OCI-LY7 (cell line): ENCODE measurements around the gene SEC31B. TPM values are rescaled to one million over a fixed set of nuclear protein-coding genes. Genes with fewer than 3 reads are reported as not detected.

ENCODE experiments used
- BruUV-seq: library from RNA; stranded (reverse); fragments of 400-500 nt; replicated peaks from 2 replicates; lab custom pipeline; 2021; lab: Mats Ljungman, UMichigan
- CTCF ChIA-PET: fragments of 300-600 bp; sonication (Branson Sonifier 250); formaldehyde crosslinking; loops from one replicate; lab custom pipeline; 2022; ENCODE audit warnings: antibody characterized with exemption; ENCODE audit not compliant: unreplicated experiment; lab: Charles Lee
- POLR2A ChIA-PET: fragments of 300-600 bp; sonication (Branson Sonifier 250); formaldehyde crosslinking; loops from one replicate; lab custom pipeline; 2022; ENCODE audit warnings: antibody characterized with exemption; lab: Charles Lee
- DNase-seq: peaks from one replicate; pipeline ENCODE4 v3.0.0-alpha.2; 2015; ENCODE audit warnings: low spot score
- H2AFZ ChIP-seq: fragments of 200-600 bp; sonication (generic), shearing (Covaris generic); 2 replicates; pipeline ENCODE4 v1.6.1; 2014; ENCODE audit warnings: mild to moderate bottlenecking, antibody characterized with exemption, low read length, moderate library complexity
- H3K27ac ChIP-seq: fragments of 200-600 bp; sonication (generic); 2 replicates; pipeline ENCODE4 v1.5.1; 2014; ENCODE audit warnings: mixed run types, low read depth, mild to moderate bottlenecking, moderate library complexity, low read length, inconsistent platforms; ENCODE audit not compliant: poor library complexity, severe bottlenecking
- H3K36me3 ChIP-seq: fragments of 200-600 bp; sonication (generic); 2 replicates; pipeline ENCODE4 v1.6.1; 2014; ENCODE audit warnings: mild to moderate bottlenecking, antibody characterized with exemption, low read length, moderate library complexity, mixed read lengths; ENCODE audit not compliant: insufficient read depth
- H3K4me1 ChIP-seq: fragments of 200-600 bp; sonication (generic); 2 replicates; pipeline ENCODE4 v1.5.1; 2014; ENCODE audit warnings: mild to moderate bottlenecking, low read length; ENCODE audit not compliant: insufficient read depth, poor library complexity, severe bottlenecking
- H3K4me2 ChIP-seq: fragments of 200-600 bp; sonication (generic); 2 replicates; pipeline ENCODE4 v1.6.1; 2014; ENCODE audit warnings: mild to moderate bottlenecking, low read length
- H3K4me3 ChIP-seq: fragments of 200-600 bp; sonication (generic); 2 replicates; pipeline ENCODE4 v1.5.1; 2014; ENCODE audit warnings: mild to moderate bottlenecking, low read depth, low read length; ENCODE audit not compliant: poor library complexity, severe bottlenecking
- H3K79me2 ChIP-seq: fragments of 200-600 bp; sonication (generic); 2 replicates; pipeline ENCODE4 v1.6.1; 2016; ENCODE audit warnings: low read depth, mild to moderate bottlenecking, low read length, moderate library complexity, mixed read lengths; ENCODE audit not compliant: insufficient read depth
- H3K9me2 ChIP-seq: fragments of 200-600 bp; sonication (generic); 2 replicates; pipeline ENCODE4 v1.6.1; 2016; ENCODE audit warnings: mild to moderate bottlenecking, low read length, mixed read lengths; ENCODE audit not compliant: insufficient read depth
- H3K9me3 ChIP-seq: fragments of 200-600 bp; sonication (generic); 2 replicates; pipeline ENCODE4 v1.6.1; 2014; ENCODE audit warnings: mild to moderate bottlenecking, mixed run types, low read length, mixed read lengths
- H4K20me1 ChIP-seq: fragments of 200-600 bp; sonication (generic); 2 replicates; pipeline ENCODE4 v1.6.1; 2014; ENCODE audit warnings: mild to moderate bottlenecking, antibody characterized with exemption, low read length, moderate library complexity, mixed read lengths; ENCODE audit not compliant: insufficient read depth
- EZH2phosphoT487 ChIP-seq: fragments of 200-600 bp; sonication (generic); IDR thresholded peaks from 2 replicates; pipeline ENCODE4 v1.6.1; 2018; ENCODE audit warnings: low read depth, borderline replicate concordance, mild to moderate bottlenecking, mixed run types, antibody characterized with exemption, low read length, moderate library complexity, mixed read lengths
- intact Hi-C: fragments of 100-400 bp; cut with micrococcal nuclease; formaldehyde crosslinking; loops from one replicate; pipeline ENCODE4 v1.10.0; 2022; ENCODE audit not compliant: unreplicated experiment
- total RNA-seq, 2 experiments: library from RNA; depleted of rRNA in 1 of 2; stranded (reverse); fragments of >200 nt in 1 of 2; shearing (Covaris generic) in 1 of 2; gene quantifications; 2 replicates each; pipeline ENCODE4 v1.2.3, GENCODE V29; 2014 to 2022
- TF ChIP-seq, protein P1 (sequence below): fragments of 200-600 bp; sonication (generic); conservative IDR thresholded peaks from 2 replicates; pipeline ENCODE4 v1.5.1; 2014; ENCODE audit warnings: mild to moderate bottlenecking, antibody characterized with exemption, low read length, moderate library complexity, mixed read lengths

Gene SEC31B
- total RNA-seq, 2 experiments from 2014 or later, result 12.5 to 26.0 TPM

DNA sequence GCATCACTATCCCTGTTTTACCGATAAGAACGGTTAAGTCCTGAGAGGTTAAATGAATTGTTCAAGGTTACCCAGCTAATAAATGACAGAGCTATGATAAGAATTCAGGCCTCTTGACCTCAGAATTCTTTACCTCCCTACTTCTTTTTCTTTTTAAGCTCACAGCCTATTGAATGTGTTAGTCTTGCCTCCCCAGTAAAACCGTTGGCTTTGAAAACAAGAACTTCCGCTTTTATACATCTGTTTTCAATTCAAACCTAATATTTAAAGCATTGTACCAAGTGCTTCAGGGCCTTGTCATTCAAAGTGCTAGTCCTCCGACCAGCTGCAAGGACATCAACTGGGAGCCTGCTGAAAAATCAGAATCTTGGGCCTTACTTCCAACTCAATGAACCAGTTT, 15.6 kb downstream of the SEC31B start:
- H3K9me2 ChIP-seq, result no peaks in the 10 kb centered on the region
- BruUV-seq, result no TSS peak

DNA sequence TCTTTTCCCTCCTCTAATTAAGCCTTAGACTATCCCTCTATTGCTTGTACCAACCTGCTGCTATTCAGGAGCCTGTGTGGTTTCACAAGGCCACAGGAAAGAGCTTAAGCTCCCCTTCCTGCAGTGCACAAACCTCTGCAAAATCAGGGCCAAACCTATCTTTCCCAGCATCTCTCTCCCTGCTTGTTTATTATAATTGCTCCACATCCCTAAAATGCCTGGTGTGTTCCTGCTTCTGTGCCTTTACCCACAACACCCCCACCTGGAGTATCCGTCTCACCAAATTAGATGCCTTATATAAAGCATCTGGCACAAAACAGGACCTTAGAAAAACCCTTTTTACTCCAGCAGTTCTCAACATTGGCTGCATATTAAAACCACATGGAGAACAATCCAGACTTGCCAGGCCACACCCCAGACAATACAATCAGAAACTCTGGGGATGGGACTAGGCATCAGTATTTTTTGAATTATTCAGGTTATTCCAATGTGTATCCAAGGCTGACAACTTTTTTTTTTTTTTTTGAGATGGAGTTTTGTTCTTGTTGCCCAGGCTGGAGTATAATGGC, 16.7 kb downstream of the SEC31B start:
- Histone ChIP-seq H3K4me1 (peaks cover 19% of the 10 kb centered on the region), H3K79me2 (no peaks in the 10 kb centered on the region), H3K27ac (no peak overlapping the region), H4K20me1 (no peaks in the 10 kb centered on the region), H2AFZ (no peak overlapping the region), H3K9me3 (no peaks in the 10 kb centered on the region), H3K36me3 (no peaks in the 10 kb centered on the region; the same call in 1 of the 2 replicates), H3K4me3 (no peak overlapping the region), H3K9me2 (no peaks in the 10 kb centered on the region), H3K4me2 (no peak overlapping the region)
- DNase-seq, result no peak
- CTCF ChIA-PET, result no interaction called here
- no TSS peak for BruUV-seq
- POLR2A ChIA-PET, result interaction anchor here (0.6 to 0.8 kb wide), 3 partner anchors 25 to 520 kb away, joined by 3 read pairs; no protein-coding TSS in a partner anchor
- intact Hi-C loops, result no loop called here
- no peak for TF ChIP-seq EZH2phosphoT487
- TF ChIP-seq, protein P1, sequence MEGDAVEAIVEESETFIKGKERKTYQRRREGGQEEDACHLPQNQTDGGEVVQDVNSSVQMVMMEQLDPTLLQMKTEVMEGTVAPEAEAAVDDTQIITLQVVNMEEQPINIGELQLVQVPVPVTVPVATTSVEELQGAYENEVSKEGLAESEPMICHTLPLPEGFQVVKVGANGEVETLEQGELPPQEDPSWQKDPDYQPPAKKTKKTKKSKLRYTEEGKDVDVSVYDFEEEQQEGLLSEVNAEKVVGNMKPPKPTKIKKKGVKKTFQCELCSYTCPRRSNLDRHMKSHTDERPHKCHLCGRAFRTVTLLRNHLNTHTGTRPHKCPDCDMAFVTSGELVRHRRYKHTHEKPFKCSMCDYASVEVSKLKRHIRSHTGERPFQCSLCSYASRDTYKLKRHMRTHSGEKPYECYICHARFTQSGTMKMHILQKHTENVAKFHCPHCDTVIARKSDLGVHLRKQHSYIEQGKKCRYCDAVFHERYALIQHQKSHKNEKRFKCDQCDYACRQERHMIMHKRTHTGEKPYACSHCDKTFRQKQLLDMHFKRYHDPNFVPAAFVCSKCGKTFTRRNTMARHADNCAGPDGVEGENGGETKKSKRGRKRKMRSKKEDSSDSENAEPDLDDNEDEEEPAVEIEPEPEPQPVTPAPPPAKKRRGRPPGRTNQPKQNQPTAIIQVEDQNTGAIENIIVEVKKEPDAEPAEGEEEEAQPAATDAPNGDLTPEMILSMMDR, result no peak

More for the DNA sequence above, 15.6 kb downstream of the SEC31B start:
- Histone ChIP-seq H3K36me3 (no peaks in the 10 kb centered on the region; the same call in 1 of the 2 replicates), H3K27ac (peak overlapping the region; percentile 62), H3K4me1 (peaks cover 19% of the 10 kb centered on the region), H2AFZ (peak overlapping the region; percentile 54; the same call in 1 of the 2 replicates), H3K9me3 (no peaks in the 10 kb centered on the region), H3K4me3 (no peak overlapping the region), H3K4me2 (no peak overlapping the region), H3K79me2 (no peaks in the 10 kb centered on the region), H4K20me1 (no peaks in the 10 kb centered on the region)
- intact Hi-C loops, result no loop called here
- ChIA-PET CTCF (no interaction called here), POLR2A (interaction anchor here (1.1 to 1.3 kb wide), 2 partner anchors 9 to 206 kb away, joined by 3 to 5 read pairs; no protein-coding TSS in a partner anchor)
- no peak for TF ChIP-seq EZH2phosphoT487
- TF ChIP-seq, protein P1, result no peak
- peak; percentile 67 for DNase-seq

DNA sequence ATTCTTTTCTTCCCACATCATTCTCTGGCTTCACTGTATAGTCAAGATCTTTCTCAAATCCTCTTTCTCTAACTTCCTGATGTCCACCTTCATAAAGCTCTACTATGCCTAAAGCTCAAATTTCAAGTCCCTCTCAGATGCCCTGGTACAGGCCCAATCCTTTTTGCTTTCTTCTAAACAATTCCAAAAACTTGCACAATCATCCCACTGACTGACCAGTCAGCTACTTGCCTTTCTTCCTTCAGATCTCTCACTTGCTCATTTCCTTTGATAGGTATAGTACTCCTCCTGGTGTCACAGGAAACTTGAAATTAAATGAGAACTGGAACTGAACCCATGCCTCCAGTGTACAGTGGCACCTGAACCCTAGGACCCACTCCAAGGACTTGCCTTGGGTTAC, 18.2 kb downstream of the SEC31B start:
- Histone ChIP-seq H3K4me1 (peaks cover 19% of the 10 kb centered on the region), H3K4me3 (no peak overlapping the region), H2AFZ (no peak overlapping the region), H3K36me3 (no peaks in the 10 kb centered on the region), H3K9me3 (no peaks in the 10 kb centered on the region), H3K4me2 (no peak overlapping the region), H4K20me1 (no peaks in the 10 kb centered on the region), H3K9me2 (no peaks in the 10 kb centered on the region), H3K27ac (no peak overlapping the region), H3K79me2 (no peaks in the 10 kb centered on the region)
- ChIA-PET CTCF (interaction anchor here (0.9 kb wide), 1 partner anchor 34 kb away, joined by 3 read pairs; the partner anchor contains the start of gene HIF1AN), POLR2A (interaction anchor here (0.7 kb wide), 1 partner anchor 118 kb away, joined by 3 read pairs; no protein-coding TSS in a partner anchor)
- TF ChIP-seq, protein P1, result no peak
- no peak for TF ChIP-seq EZH2phosphoT487
- intact Hi-C loops, result no loop called here
- no TSS peak for BruUV-seq
- no peak for DNase-seq
